Bronchial epithelial cell (primary cell): ENCODE results near the gene SLC22A2. TPM values are rescaled to one million over a fixed set of nuclear protein-coding genes. Genes with fewer than 3 reads are reported as not detected.

ENCODE experiments used
- DNase-seq: peaks from one replicate; pipeline ENCODE4 v3.0.0-alpha.2; 2010; ENCODE audit warnings: low read depth
- FAIRE-seq: peaks from 2 replicates; lab custom pipeline; 2011; peaks lifted over from hg19 to GRCh38; lab: Jason Lieb, UNC
- H3K27me3 ChIP-seq: 2 replicates; pipeline ENCODE4 v1.5.1; 2011; ENCODE audit warnings: low read length; ENCODE audit not compliant: control insufficient read depth, insufficient read depth
- H3K36me3 ChIP-seq: 2 replicates; pipeline ENCODE4 v1.5.1; 2011; ENCODE audit warnings: low read length; ENCODE audit not compliant: control insufficient read depth, insufficient read depth
- H3K4me3 ChIP-seq: 2 replicates; pipeline ENCODE4 v1.5.1; 2011; ENCODE audit warnings: mild to moderate bottlenecking, low read depth, low read length, control low read depth
- CTCF ChIP-seq: IDR thresholded peaks from 2 replicates; pipeline ENCODE4 v1.5.1; 2011; ENCODE audit warnings: mild to moderate bottlenecking, moderate library complexity, low read length, control low read depth, inconsistent platforms; ENCODE audit not compliant: insufficient read depth, severe bottlenecking
- total RNA-seq: library from RNA; depleted of rRNA; stranded (reverse); fragments of >200 nt; gene quantifications from 2 replicates; pipeline ENCODE4 v1.2.1, GENCODE V29; 2014

Gene SLC22A2
- total RNA-seq, 1 donor from 2014 or later: not detected

- DNase-seq: no peak
- Histone ChIP-seq H3K36me3 (no peaks in the 10 kb centered on the region), H3K4me3 (no peak overlapping the region), H3K27me3 (no peaks in the 10 kb centered on the region)
- FAIRE-seq: no peak
- TF ChIP-seq CTCF: no peak
Measured at GRCh38 chr6:160207618-160208017, 51.0 kb downstream of the SLC22A2 start.

DNA sequence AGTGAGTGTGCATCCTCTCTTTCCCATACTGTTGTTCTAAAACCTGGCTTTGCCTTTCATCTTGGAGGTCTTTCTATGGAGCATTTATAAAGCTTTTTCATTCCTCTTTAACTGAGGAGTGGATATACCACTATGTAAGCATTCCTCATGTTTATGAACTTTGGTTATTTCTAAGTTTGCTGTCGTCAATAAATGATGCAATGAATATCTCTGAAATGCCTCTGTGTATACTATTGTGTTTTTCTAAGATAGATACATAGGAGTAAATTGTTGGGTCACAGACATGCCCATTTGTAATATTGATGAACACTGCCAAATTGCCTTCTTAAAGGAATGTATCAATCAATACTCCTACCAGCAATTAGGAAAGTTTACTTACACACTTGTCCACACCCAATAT is 53.9 kb downstream of the SLC22A2 start:
- TF ChIP-seq CTCF: no peak
- FAIRE-seq: no peak

DNA sequence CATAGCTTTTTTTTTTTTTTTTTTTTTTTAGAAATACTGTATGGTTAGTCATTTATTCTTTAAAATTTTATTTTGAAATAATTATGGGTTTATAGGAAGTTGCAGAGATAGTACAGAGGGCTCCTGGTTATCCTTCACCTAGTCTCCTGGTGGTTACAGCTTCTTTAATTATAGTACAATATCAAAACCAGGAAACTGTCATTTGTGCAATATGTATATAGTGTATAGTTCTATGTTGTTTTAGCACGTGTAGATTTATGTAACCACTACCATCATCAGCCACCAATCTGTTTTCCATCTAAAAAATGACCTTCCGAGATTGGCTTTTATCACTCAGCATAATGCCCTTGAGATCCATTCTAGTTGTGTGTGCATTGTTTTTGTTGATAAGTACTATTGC is 54.7 kb downstream of the SLC22A2 start:
- no peak for FAIRE-seq
- Histone ChIP-seq H3K36me3 (no peaks in the 10 kb centered on the region), H3K4me3 (no peak overlapping the region), H3K27me3 (no peaks in the 10 kb centered on the region)
- DNase-seq: no peak
- no peak for TF ChIP-seq CTCF

More for the DNA sequence above, 53.9 kb downstream of the SLC22A2 start:
- DNase-seq: no peak
- Histone ChIP-seq H3K36me3 (no peaks in the 10 kb centered on the region), H3K4me3 (no peak overlapping the region), H3K27me3 (no peaks in the 10 kb centered on the region)

GRCh38 chr6:160203522-160203921 is 55.1 kb downstream of the SLC22A2 start:
- Histone ChIP-seq H3K36me3 (no peaks in the 10 kb centered on the region), H3K27me3 (no peaks in the 10 kb centered on the region), H3K4me3 (no peak overlapping the region)
- FAIRE-seq (no peak), DNase-seq (no peak)
- TF ChIP-seq CTCF: no peak

GRCh38 chr6:160203076-160203475 is 55.5 kb downstream of the SLC22A2 start:
- no peak for FAIRE-seq
- Histone ChIP-seq H3K36me3 (no peaks in the 10 kb centered on the region), H3K4me3 (no peak overlapping the region), H3K27me3 (no peaks in the 10 kb centered on the region)
- no peak for DNase-seq
- TF ChIP-seq CTCF: no peak

- Histone ChIP-seq H3K4me3 (no peak overlapping the region), H3K27me3 (no peaks in the 10 kb centered on the region), H3K36me3 (no peaks in the 10 kb centered on the region)
- DNase-seq: no peak
- no peak for FAIRE-seq
- no peak for TF ChIP-seq CTCF
Measured at GRCh38 chr6:160202411-160202810, 56.2 kb downstream of the SLC22A2 start.
